K562 (cell line): ENCODE data around the gene BANP. TPM values are rescaled to one million over a fixed set of nuclear protein-coding genes. Genes with fewer than 3 reads are reported as not detected.
"Not testable (repeated sequence)": the region's sequence is repeated elsewhere in the genome, so short reads cannot be mapped to it uniquely, and the experiment has no call there.

ENCODE experiments used
- ATAC-seq: fragments of 200-7000 bp; cut with Tn5 transposase; 3 replicates; pipeline ENCODE4 v1.9.1; 2020; ENCODE audit warnings: moderate library complexity
- BruUV-seq: library from RNA; stranded (reverse); fragments of 400-500 nt; replicated peaks from 2 replicates; lab custom pipeline; 2021; lab: Mats Ljungman, UMichigan
- CTCF ChIA-PET: fragments of 300-600 bp; formaldehyde crosslinking; extraction: SDS; loops from one replicate; lab custom pipeline; 2021; ENCODE audit warnings: low intra/inter-chr PET ratio; lab: Yijun Ruan, JAX
- POLR2A ChIA-PET: fragments of 300-600, 350-650 bp; sonication (Branson Sonifier 250); formaldehyde crosslinking; extraction: SDS; loops from one replicate; lab custom pipeline; 2021; ENCODE audit warnings: antibody characterized with exemption, inconsistent platforms; lab: Yijun Ruan, JAX
- DNase-seq, 4 experiments: peaks; one replicate each; pipeline versions ENCODE4 v3.0.0 to v3.0.0-alpha.2; 2011 to 2018; ENCODE audit warnings: low spot score in 3 of 4, mixed read lengths in 3 of 4; ENCODE audit errors: extremely low read depth in 1 of 4
- FAIRE-seq: peaks from 2 replicates; lab custom pipeline; 2011; peaks lifted over from hg19 to GRCh38; lab: Jason Lieb, UNC
- H2AFZ ChIP-seq: 2 replicates; pipeline ENCODE4 v1.6.0; 2011; ENCODE audit warnings: low read depth, low read length, control low read depth, inconsistent platforms
- H3K27ac ChIP-seq: fragments of 200-600 bp; 3 replicates; pipeline ENCODE4 v1.8.0; 2011; ENCODE audit warnings: low read depth, mild to moderate bottlenecking, control low read depth, inconsistent platforms, low read length, moderate library complexity, mixed read lengths; ENCODE audit errors: extremely low read depth
- H3K27me3 ChIP-seq, 2 experiments: fragments of 300-600 bp in 1 of 2; 2 replicates in 1 of 2; 3 replicates in 1 of 2; pipeline versions ENCODE4 v1.6.0 to v1.8.0; 2011; ENCODE audit warnings: inconsistent platforms in 2 of 2, low read length in 2 of 2, mild to moderate bottlenecking in 1 of 2, mixed read lengths in 1 of 2, moderate library complexity in 1 of 2; ENCODE audit not compliant: control insufficient read depth in 2 of 2, insufficient read depth in 2 of 2
- H3K36me3 ChIP-seq: fragments of 300-600 bp; 3 replicates; pipeline ENCODE4 v1.8.0; 2011; ENCODE audit warnings: mild to moderate bottlenecking, low read length, inconsistent platforms; ENCODE audit not compliant: control insufficient read depth, insufficient read depth
- H3K4me1 ChIP-seq, 2 experiments: fragments of 200-600 bp in 1 of 2; replicated peaks in 1 of 2; 2 replicates in 1 of 2; 3 replicates in 1 of 2; pipeline versions ENCODE4 v1.5.1 to v1.8.0; 2011; ENCODE audit warnings: inconsistent platforms in 2 of 2, low read length in 2 of 2, mild to moderate bottlenecking in 1 of 2, mixed read lengths in 1 of 2, moderate library complexity in 1 of 2; ENCODE audit not compliant: control insufficient read depth in 2 of 2, insufficient read depth in 2 of 2
- H3K4me2 ChIP-seq: 2 replicates; pipeline ENCODE4 v1.6.1; 2011; ENCODE audit warnings: low read length, control low read depth, inconsistent platforms, mixed read lengths; ENCODE audit not compliant: insufficient read depth
- H3K4me3 ChIP-seq: fragments of 200-600 bp; sonication (generic), shearing (Covaris generic); 2 replicates; pipeline ENCODE4 v1.5.1; 2016; ENCODE audit warnings: control low read depth, inconsistent platforms
- H3K79me2 ChIP-seq: fragments of 200-600 bp; 3 replicates; pipeline ENCODE4 v1.8.0; 2011; ENCODE audit warnings: low read length, inconsistent platforms; ENCODE audit not compliant: control insufficient read depth, insufficient read depth
- H3K9ac ChIP-seq, 2 experiments: 2 replicates each; pipeline versions ENCODE4 v1.6.0 to v1.6.1; 2011; ENCODE audit warnings: low read depth in 2 of 2, low read length in 2 of 2, control low read depth in 1 of 2, inconsistent platforms in 1 of 2, mild to moderate bottlenecking in 1 of 2, mixed read lengths in 1 of 2; ENCODE audit not compliant: insufficient read depth in 1 of 2
- H3K9me1 ChIP-seq: one replicate; pipeline ENCODE4 v1.6.0; 2011; ENCODE audit warnings: inconsistent platforms, mild to moderate bottlenecking, low read length, moderate library complexity; ENCODE audit not compliant: control insufficient read depth, insufficient read depth
- H3K9me3 ChIP-seq: replicated peaks from 2 replicates; pipeline ENCODE4 v1.5.1; 2011; ENCODE audit warnings: low read depth, low read length, inconsistent platforms; ENCODE audit not compliant: control insufficient read depth, insufficient read depth
- H4K20me1 ChIP-seq: replicated peaks from 2 replicates; pipeline ENCODE4 v1.6.1; 2011; ENCODE audit warnings: low read length, inconsistent platforms, mixed read lengths; ENCODE audit not compliant: control insufficient read depth, insufficient read depth
- BRD9 ChIP-seq: fragments of 450-650 bp; IDR thresholded peaks from 2 replicates; pipeline ENCODE4 v1.6.1; 2018; ENCODE audit warnings: low read depth; ENCODE audit not compliant: partially characterized antibody
- HNRNPL ChIP-seq: fragments of 200-400 bp; formaldehyde crosslinking; IDR thresholded peaks from 2 replicates; pipeline ENCODE4 v1.6.1; 2017; ENCODE audit warnings: low read depth, mild to moderate bottlenecking, low read length
- MCM5 ChIP-seq: fragments of 450-650 bp; IDR thresholded peaks from 2 replicates; pipeline ENCODE4 v1.6.1; 2016; ENCODE audit warnings: low read depth
- MLLT1 ChIP-seq, 2 experiments: fragments of 450-650 bp; IDR thresholded peaks; 2 replicates each; pipeline ENCODE4 v1.6.1; 2016
- RNF2 ChIP-seq: sonication (generic); IDR thresholded peaks from 2 replicates; pipeline ENCODE4 v1.6.1; 2016
- RREB1 ChIP-seq: fragments of 250-450 bp; sonication (Bioruptor Pico); IDR thresholded peaks from 2 replicates; pipeline ENCODE4 v1.4.0; 2020
- TAL1 ChIP-seq: fragments of 450-650 bp; IDR thresholded peaks from 2 replicates; pipeline ENCODE4 v1.6.1; 2016; ENCODE audit warnings: mild to moderate bottlenecking
- TEAD4 ChIP-seq, 2 experiments: sonication (generic) in 1 of 2; formaldehyde crosslinking in 1 of 2; IDR thresholded peaks; 2 replicates each; pipeline versions ENCODE4 v1.6.1 to v1.8.0; 2012 to 2022; ENCODE audit warnings: borderline replicate concordance in 1 of 2, inconsistent platforms in 1 of 2, low read length in 1 of 2, mild to moderate bottlenecking in 1 of 2, missing genetic modification reagents in 1 of 2
- ZFPM2 ChIP-seq: fragments of 250-450 bp; sonication (Bioruptor Pico); IDR thresholded peaks from 2 replicates; pipeline ENCODE4 v1.5.1; 2022; ENCODE audit warnings: mild to moderate bottlenecking
- ZNF121 ChIP-seq: sonication (generic); formaldehyde crosslinking; conservative IDR thresholded peaks from 2 replicates; pipeline ENCODE4 v1.8.0; 2022; ENCODE audit warnings: missing genetic modification reagents
- WGBS: fragments of 100-300 bp; shearing (Covaris generic); methylation state at CpG from one replicate; pipeline ENCODE4 v1.1.6; 2016; ENCODE audit warnings: low coverage, mixed read lengths; ENCODE audit not compliant: insufficient coverage; ENCODE audit errors: missing lambda C conversion rate; 5-methylcytosine and 5-hydroxymethylcytosine counted together
- in situ Hi-C: fragments of 300-500 bp; cut with MboI; formaldehyde crosslinking; loops from 4 replicates; pipeline ENCODE4 v1.15.0; 2018; ENCODE audit warnings: inconsistent platforms, mixed read lengths
- intact Hi-C: fragments of 100-400 bp; cut with micrococcal nuclease; formaldehyde crosslinking; loops from 2 replicates; pipeline ENCODE4 v1.14.2; 2022
- polyA plus RNA-seq, 8 experiments: library from polyadenylated mRNA; depleted of rRNA in 4 of 8; stranded (reverse) in 5 of 8; unstranded in 3 of 8; fragments of >200 nt; fragmentation: Nextera tagmentation in 2 of 8; fragmentation: Illumina TruSeq in 1 of 8; extraction: Ambion mirVana in 2 of 8; extraction: Trizol in 1 of 8; gene quantifications; 2 replicates each; pipeline versions ENCODE4 v1.2.1 to v1.2.3, GENCODE V29; 2011 to 2014; ENCODE audit warnings: inconsistent platforms in 1 of 8, missing spikeins in 1 of 8
- total RNA-seq, 7 experiments: library from RNA; depleted of rRNA in 6 of 7; stranded (reverse); fragments of >200 nt in 6 of 7; fragmentation: Illumina TruSeq in 2 of 7; extraction: Trizol in 2 of 7; gene quantifications; 2 replicates each; pipeline versions ENCODE4 v1.2.1 to v1.2.3, GENCODE V29; 2011 to 2021; ENCODE audit warnings: low replicate concordance in 1 of 7

BANP gene
- total and polyA plus RNA-seq, 9 of the 15 experiments (the other 6 are each of a cell fraction or from before 2014, with no cell fraction given), result 4.6 to 22.1 (median 15.6) TPM

GRCh38 chr16:88053479-88053878 is 102.2 kb downstream of the BANP start:
- ATAC-seq, H3K4me2 ChIP-seq, H3K27ac ChIP-seq, H3K9me3 ChIP-seq, FAIRE-seq, POLR2A ChIA-PET, H3K9me1 ChIP-seq, H3K9ac ChIP-seq, H4K20me1 ChIP-seq, in situ Hi-C loops, H3K4me3 ChIP-seq, H3K27me3 ChIP-seq, H3K4me1 ChIP-seq, CTCF ChIA-PET, intact Hi-C loops, DNase-seq, BruUV-seq, H3K79me2 ChIP-seq, H2AFZ ChIP-seq: not testable (repeated sequence)
- WGBS, result 60% methylated on average over 1 of the region's 1 CpG
- peaks cover 15% of the 10 kb centered on the region; the same call in 2 of the 3 replicates for H3K36me3 ChIP-seq

DNA sequence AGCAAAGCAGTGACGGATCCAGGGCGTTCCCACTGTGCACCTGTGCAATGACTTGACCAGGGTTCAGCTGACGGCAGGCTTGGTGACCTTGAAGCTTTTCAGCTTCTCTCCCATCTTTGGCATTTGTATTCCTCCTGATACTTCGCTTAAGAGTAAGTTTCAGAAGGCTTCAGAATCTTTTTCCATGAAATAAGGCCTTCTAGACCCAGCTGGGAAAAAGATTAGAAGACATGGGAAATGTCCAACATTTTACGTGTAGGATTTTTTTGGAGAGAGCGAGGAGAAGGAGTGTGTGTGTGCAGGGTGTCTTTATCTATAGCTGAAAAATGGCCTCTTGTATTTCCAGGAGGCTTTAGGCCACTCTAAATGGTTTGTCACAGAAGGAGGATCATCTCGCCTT is 104.1 kb downstream of the BANP start:
- Histone ChIP-seq H2AFZ (no peak overlapping the region), H3K36me3 (peaks cover 8% of the 10 kb centered on the region; the same call in 2 of the 3 replicates), H4K20me1 (no peaks in the 10 kb centered on the region), H3K4me2 (no peak overlapping the region), H3K9me1 (no peaks in the 10 kb centered on the region), H3K27ac (no peak overlapping the region), H3K27me3 (no peaks in the 10 kb centered on the region), H3K9ac (no peak overlapping the region), H3K9me3 (peaks cover 4% of the 10 kb centered on the region; the same call in 1 of the 2 replicates), H3K79me2 (no peaks in the 10 kb centered on the region), H3K4me3 (no peak overlapping the region), H3K4me1 (no peaks in the 10 kb centered on the region)
- ATAC-seq (no peak), FAIRE-seq (no peak), DNase-seq (no peak)
- CTCF ChIA-PET, result no interaction called here
- no TSS peak for BruUV-seq
- in situ Hi-C loops, result no loop called here
- 83% methylated on average over 7 of the region's 7 CpGs for WGBS
- POLR2A ChIA-PET, result no interaction called here
- intact Hi-C loops, result no loop called here
- no peak for TF ChIP-seq BRD9
- no peak for TF ChIP-seq TAL1
- no peak for TF ChIP-seq RREB1 (CRISPR knock-in tag)
- no peak for TF ChIP-seq MLLT1 (IDR thresholded peaks at IDR 0.05)
- no peak for TF ChIP-seq HNRNPL
- no peak for TF ChIP-seq ZNF121 (CRISPR knock-in tag)
- no peak for TF ChIP-seq ZFPM2 (CRISPR knock-in tag)
- no peak for TF ChIP-seq RNF2
- no peak for TF ChIP-seq TEAD4 (IDR thresholded peaks at IDR 0.05; ENCODE audit: low read length)
- no peak for TF ChIP-seq TEAD4 (CRISPR knock-in tag; IDR thresholded peaks at IDR 0.05; ENCODE audit: borderline replicate concordance)
- TF ChIP-seq MCM5, result no peak
